Neural cell (in vitro differentiated cells): ENCODE measurements around the gene MYH1. TPM values are rescaled to one million over a fixed set of nuclear protein-coding genes. Genes with fewer than 3 reads are reported as not detected.
"Not testable (repeated sequence)": the region's sequence is repeated elsewhere in the genome, so short reads cannot be mapped to it uniquely, and the experiment has no call there.

Experiments
- H2AFZ ChIP-seq: fragments of 200-600, 300-800 bp; sonication (generic), shearing (Covaris generic); 2 replicates; pipeline ENCODE4 v1.6.0; 2014; ENCODE audit warnings: low read depth, mild to moderate bottlenecking, antibody characterized with exemption, low read length, moderate library complexity
- H3F3A ChIP-seq: fragments of 200-600 bp; shearing (Covaris generic); 2 replicates; pipeline ENCODE4 v1.6.1; 2016; ENCODE audit warnings: mild to moderate bottlenecking, moderate library complexity, mixed read lengths, antibody characterized with exemption, low read length; ENCODE audit not compliant: insufficient read depth, poor library complexity, severe bottlenecking
- H3K27ac ChIP-seq: fragments of 200-600, 300-800 bp; sonication (generic), shearing (Covaris generic); 2 replicates; pipeline ENCODE4 v1.5.1; 2014; ENCODE audit warnings: mild to moderate bottlenecking, low read length, moderate library complexity
- H3K27me3 ChIP-seq: fragments of 300-800, 200-600 bp; sonication (generic), shearing (Covaris generic); 2 replicates; pipeline ENCODE4 v1.6.0; 2014; ENCODE audit warnings: mild to moderate bottlenecking, low read depth, low read length, moderate library complexity; ENCODE audit not compliant: insufficient read depth
- H3K36me3 ChIP-seq: fragments of 300-800, 200-600 bp; sonication (generic), shearing (Covaris generic); 2 replicates; pipeline ENCODE4 v1.5.1; 2014; ENCODE audit warnings: mild to moderate bottlenecking, antibody characterized with exemption, low read length, moderate library complexity; ENCODE audit not compliant: insufficient read depth
- H3K4me2 ChIP-seq: fragments of 300-800, 200-600 bp; sonication (generic), shearing (Covaris generic); 2 replicates; pipeline ENCODE4 v1.6.0; 2014; ENCODE audit warnings: mild to moderate bottlenecking, low read length
- H3K4me3 ChIP-seq: fragments of 300-800, 200-600 bp; sonication (generic), shearing (Covaris generic); 2 replicates; pipeline ENCODE4 v1.5.1; 2014; ENCODE audit warnings: mild to moderate bottlenecking, low read length, moderate library complexity
- H3K79me2 ChIP-seq: fragments of 200-600 bp; shearing (Covaris generic); replicated peaks from 2 replicates; pipeline ENCODE4 v1.6.0; 2014; ENCODE audit warnings: mild to moderate bottlenecking, low read length, moderate library complexity; ENCODE audit not compliant: insufficient read depth
- H3K9ac ChIP-seq: fragments of 300-800, 200-600 bp; sonication (generic), shearing (Covaris generic); 2 replicates; pipeline ENCODE4 v1.6.1; 2016; ENCODE audit warnings: mild to moderate bottlenecking, low read length, mixed read lengths
- H3K9me2 ChIP-seq: fragments of 200-600 bp; shearing (Covaris generic); 2 replicates; pipeline ENCODE4 v1.6.1; 2016; ENCODE audit warnings: mild to moderate bottlenecking, low read length, mixed read lengths; ENCODE audit not compliant: insufficient read depth
- H3K9me3 ChIP-seq: fragments of 200-600, 300-800 bp; sonication (generic), shearing (Covaris generic); 2 replicates; pipeline ENCODE4 v1.6.1; 2016; ENCODE audit warnings: mild to moderate bottlenecking, mixed run types, low read length, moderate library complexity, mixed read lengths
- H4K20me1 ChIP-seq: fragments of 200-600 bp; shearing (Covaris generic); 2 replicates; pipeline ENCODE4 v1.6.1; 2016; ENCODE audit warnings: mild to moderate bottlenecking, mixed run types; ENCODE audit not compliant: insufficient read depth
- EP300 ChIP-seq: fragments of 450-650 bp; conservative IDR thresholded peaks from 2 replicates; pipeline ENCODE4 v1.6.1; 2014; ENCODE audit warnings: antibody characterized with exemption, mild to moderate bottlenecking, moderate library complexity; ENCODE audit not compliant: poor library complexity, severe bottlenecking
- EZH2 ChIP-seq: fragments of 200-600, 300-800 bp; shearing (Covaris generic), sonication (generic); IDR thresholded peaks from 2 replicates; pipeline ENCODE4 v1.6.1; 2014; ENCODE audit warnings: antibody characterized with exemption, low read length, borderline replicate concordance, mild to moderate bottlenecking; ENCODE audit not compliant: insufficient read depth, poor library complexity, severe bottlenecking
- MXI1 ChIP-seq: fragments of 450-650 bp; conservative IDR thresholded peaks from 2 replicates; pipeline ENCODE4 v1.6.1; 2014; ENCODE audit warnings: antibody characterized with exemption, mild to moderate bottlenecking; ENCODE audit not compliant: poor library complexity, severe bottlenecking
- POLR2AphosphoS5 ChIP-seq: IDR thresholded peaks from 2 replicates; pipeline ENCODE4 v1.6.1; 2012
- RAD21 ChIP-seq: fragments of 450-650 bp; conservative IDR thresholded peaks from 2 replicates; pipeline ENCODE4 v1.6.1; 2014; ENCODE audit warnings: antibody characterized with exemption, mild to moderate bottlenecking, moderate library complexity
- SMC3 ChIP-seq: fragments of 450-650 bp; conservative IDR thresholded peaks from 2 replicates; pipeline ENCODE4 v1.6.1; 2014; ENCODE audit warnings: antibody characterized with exemption, mild to moderate bottlenecking, moderate library complexity; ENCODE audit not compliant: poor library complexity
- TAF1 ChIP-seq: IDR thresholded peaks from 2 replicates; pipeline ENCODE4 v1.6.1; 2012; ENCODE audit warnings: low read depth
- polyA plus RNA-seq: library from polyadenylated mRNA; depleted of rRNA; stranded (reverse); fragments of >200 nt; gene quantifications from 2 replicates; pipeline ENCODE4 v1.2.3, GENCODE V29; 2014
- TF ChIP-seq, protein P1 (sequence below): fragments of 450-650 bp; IDR thresholded peaks from 2 replicates; pipeline ENCODE4 v1.5.1; 2014; ENCODE audit warnings: antibody characterized with exemption, mild to moderate bottlenecking, moderate library complexity; ENCODE audit not compliant: poor library complexity, severe bottlenecking
- TF ChIP-seq, protein P2 (sequence below): IDR thresholded peaks from 2 replicates; pipeline ENCODE4 v1.6.1; 2012; ENCODE audit warnings: borderline replicate concordance

Gene MYH1
- polyA plus RNA-seq, 1 donor from 2014 or later = not detected

DNA sequence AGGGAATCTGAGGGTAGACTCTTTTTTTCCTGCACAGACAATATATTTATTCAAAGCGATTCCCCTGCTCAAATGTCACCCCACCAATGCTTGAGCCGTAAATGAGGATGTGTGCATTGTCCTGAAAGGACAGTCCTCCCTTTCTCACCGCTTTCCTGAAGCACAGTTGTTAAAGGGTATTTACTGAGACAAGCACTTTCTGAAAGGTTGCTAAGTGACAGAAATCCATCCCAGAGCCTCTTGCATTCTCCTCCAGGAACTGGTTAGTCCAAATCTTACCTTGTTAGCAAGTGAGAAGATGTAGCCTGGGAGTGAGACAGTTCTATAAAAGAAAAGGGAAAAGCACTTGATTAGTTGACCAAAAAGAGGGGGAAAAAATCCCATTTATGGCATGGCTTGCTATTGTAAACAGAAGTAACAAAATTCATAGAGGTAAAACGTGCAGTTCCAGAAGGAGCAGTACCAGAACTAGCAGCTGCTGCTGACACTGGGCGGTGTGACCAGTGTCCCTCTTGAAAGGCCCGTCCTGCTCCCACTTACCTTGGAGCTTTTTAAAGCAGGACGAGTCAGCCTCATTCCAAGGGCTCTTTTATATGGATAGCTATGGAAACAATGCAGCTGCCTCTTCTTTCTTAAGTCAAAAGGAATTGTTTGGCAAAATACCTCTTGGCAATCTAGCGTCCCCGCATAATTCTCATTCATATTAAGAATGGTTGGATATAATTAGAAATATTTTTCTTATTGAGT is 30.9 kb upstream of the MYH1 start, which contains the start of gene MYH2:
TSS of gene MYH2 (minus strand) at position 563 of the 747 bp plus-strand sequence. CDS start 1,738 bp downstream, outside the sequence.
- no peak for TF ChIP-seq RAD21
- TF ChIP-seq SMC3 = no peak
- no peak for TF ChIP-seq MXI1
- TF ChIP-seq, protein P1, sequence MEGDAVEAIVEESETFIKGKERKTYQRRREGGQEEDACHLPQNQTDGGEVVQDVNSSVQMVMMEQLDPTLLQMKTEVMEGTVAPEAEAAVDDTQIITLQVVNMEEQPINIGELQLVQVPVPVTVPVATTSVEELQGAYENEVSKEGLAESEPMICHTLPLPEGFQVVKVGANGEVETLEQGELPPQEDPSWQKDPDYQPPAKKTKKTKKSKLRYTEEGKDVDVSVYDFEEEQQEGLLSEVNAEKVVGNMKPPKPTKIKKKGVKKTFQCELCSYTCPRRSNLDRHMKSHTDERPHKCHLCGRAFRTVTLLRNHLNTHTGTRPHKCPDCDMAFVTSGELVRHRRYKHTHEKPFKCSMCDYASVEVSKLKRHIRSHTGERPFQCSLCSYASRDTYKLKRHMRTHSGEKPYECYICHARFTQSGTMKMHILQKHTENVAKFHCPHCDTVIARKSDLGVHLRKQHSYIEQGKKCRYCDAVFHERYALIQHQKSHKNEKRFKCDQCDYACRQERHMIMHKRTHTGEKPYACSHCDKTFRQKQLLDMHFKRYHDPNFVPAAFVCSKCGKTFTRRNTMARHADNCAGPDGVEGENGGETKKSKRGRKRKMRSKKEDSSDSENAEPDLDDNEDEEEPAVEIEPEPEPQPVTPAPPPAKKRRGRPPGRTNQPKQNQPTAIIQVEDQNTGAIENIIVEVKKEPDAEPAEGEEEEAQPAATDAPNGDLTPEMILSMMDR = no peak
- TF ChIP-seq, protein P2, sequence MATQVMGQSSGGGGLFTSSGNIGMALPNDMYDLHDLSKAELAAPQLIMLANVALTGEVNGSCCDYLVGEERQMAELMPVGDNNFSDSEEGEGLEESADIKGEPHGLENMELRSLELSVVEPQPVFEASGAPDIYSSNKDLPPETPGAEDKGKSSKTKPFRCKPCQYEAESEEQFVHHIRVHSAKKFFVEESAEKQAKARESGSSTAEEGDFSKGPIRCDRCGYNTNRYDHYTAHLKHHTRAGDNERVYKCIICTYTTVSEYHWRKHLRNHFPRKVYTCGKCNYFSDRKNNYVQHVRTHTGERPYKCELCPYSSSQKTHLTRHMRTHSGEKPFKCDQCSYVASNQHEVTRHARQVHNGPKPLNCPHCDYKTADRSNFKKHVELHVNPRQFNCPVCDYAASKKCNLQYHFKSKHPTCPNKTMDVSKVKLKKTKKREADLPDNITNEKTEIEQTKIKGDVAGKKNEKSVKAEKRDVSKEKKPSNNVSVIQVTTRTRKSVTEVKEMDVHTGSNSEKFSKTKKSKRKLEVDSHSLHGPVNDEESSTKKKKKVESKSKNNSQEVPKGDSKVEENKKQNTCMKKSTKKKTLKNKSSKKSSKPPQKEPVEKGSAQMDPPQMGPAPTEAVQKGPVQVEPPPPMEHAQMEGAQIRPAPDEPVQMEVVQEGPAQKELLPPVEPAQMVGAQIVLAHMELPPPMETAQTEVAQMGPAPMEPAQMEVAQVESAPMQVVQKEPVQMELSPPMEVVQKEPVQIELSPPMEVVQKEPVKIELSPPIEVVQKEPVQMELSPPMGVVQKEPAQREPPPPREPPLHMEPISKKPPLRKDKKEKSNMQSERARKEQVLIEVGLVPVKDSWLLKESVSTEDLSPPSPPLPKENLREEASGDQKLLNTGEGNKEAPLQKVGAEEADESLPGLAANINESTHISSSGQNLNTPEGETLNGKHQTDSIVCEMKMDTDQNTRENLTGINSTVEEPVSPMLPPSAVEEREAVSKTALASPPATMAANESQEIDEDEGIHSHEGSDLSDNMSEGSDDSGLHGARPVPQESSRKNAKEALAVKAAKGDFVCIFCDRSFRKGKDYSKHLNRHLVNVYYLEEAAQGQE = peak; percentile 37
- no peak for TF ChIP-seq EZH2
- Histone ChIP-seq H3K9ac (peak within 1 kb of the TSS; percentile 9), H3K79me2 (no peaks in the 10 kb centered on the region), H3K9me3 (no peaks in the 10 kb centered on the region), H3K27me3 (no peaks in the 10 kb centered on the region), H4K20me1 (no peaks in the 10 kb centered on the region), H3K36me3 (no peaks in the 10 kb centered on the region), H3K9me2 (no peaks in the 10 kb centered on the region), H3K4me3 (peak within 1 kb of the TSS; percentile 30), H3K4me2 (peak within 1 kb of the TSS; percentile 36), H3K27ac (peak within 1 kb of the TSS; percentile 26), H3F3A (no peaks in the 10 kb centered on the region), H2AFZ (no peak within 1 kb of the TSS)

DNA sequence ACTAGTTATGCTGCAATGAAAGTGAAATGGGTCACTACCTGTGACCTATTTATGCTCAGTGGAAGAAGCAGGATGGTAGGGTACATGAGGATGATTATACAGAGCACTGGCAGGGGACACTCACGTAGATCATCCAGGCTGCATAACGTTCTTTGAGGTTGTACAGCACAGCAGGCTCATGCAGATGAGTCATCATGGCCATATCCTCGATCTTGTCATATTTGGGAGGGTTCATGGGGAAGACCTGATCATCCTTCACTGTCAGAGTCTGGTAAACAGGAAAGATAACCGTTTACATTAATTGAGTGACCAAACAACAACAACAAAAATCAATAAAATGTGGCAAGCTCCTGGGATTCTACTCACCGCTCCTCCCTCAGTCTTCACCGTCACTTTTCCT is 29.0 kb upstream of the MYH1 start:
- Histone ChIP-seq H3K4me2 (no peak overlapping the region), H3K36me3 (no peaks in the 10 kb centered on the region), H3K27me3 (no peaks in the 10 kb centered on the region), H3K79me2 (no peaks in the 10 kb centered on the region), H3K9me3 (no peaks in the 10 kb centered on the region), H4K20me1 (no peaks in the 10 kb centered on the region), H3K4me3 (no peak overlapping the region), H3F3A (no peaks in the 10 kb centered on the region), H3K27ac (no peak overlapping the region), H3K9me2 (no peaks in the 10 kb centered on the region), H3K9ac (no peak overlapping the region), H2AFZ (no peak overlapping the region)
- TF ChIP-seq EP300 (no peak), RAD21 (no peak), EZH2 (no peak), MXI1 (no peak), TAF1 (no peak), SMC3 (no peak), POLR2AphosphoS5 (no peak)
- TF ChIP-seq, protein P1 = no peak
- TF ChIP-seq, protein P2 = no peak

DNA sequence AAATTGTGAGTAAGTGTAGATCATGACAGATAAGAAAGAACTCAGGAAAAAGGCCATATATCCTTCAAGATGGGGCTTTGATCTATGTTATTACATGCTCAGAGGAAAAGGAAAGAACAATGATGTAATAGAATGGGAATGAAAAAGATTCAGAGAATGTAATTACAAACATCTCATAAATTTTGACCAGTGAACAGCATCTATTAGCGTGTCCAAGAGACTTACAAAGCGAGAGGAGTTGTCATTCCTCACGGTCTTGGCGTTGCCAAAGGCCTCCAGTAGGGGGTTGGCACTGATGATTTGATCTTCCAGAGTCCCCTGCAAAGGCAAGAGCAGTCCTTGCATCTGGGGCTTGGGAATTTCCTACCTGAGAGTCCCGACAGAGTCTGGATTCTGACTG is 25.1 kb upstream of the MYH1 start:
- not testable (repeated sequence) for H3K27me3 ChIP-seq, H3K9me3 ChIP-seq, H4K20me1 ChIP-seq, H3K36me3 ChIP-seq, H3K9me2 ChIP-seq, H3K9ac ChIP-seq, H3K79me2 ChIP-seq, H3F3A ChIP-seq, H3K27ac ChIP-seq, H2AFZ ChIP-seq, H3K4me3 ChIP-seq, H3K4me2 ChIP-seq
